GM23338 (cell line): ENCODE data around the gene ZDHHC9. TPM values are rescaled to one million over a fixed set of nuclear protein-coding genes. Genes with fewer than 3 reads are reported as not detected.

Experiments used
- ATAC-seq: fragments of 200-7000 bp; cut with Tn5 transposase; 3 replicates; pipeline ENCODE4 v1.9.1; 2020
- DNase-seq: peaks from one replicate; pipeline ENCODE4 v3.0.0-alpha.2; 2015; ENCODE audit warnings: low spot score
- H2AFZ ChIP-seq: fragments of 200-600 bp; sonication (generic); 2 replicates; pipeline ENCODE4 v1.8.0; 2016; ENCODE audit warnings: antibody characterized with exemption, mild to moderate bottlenecking, moderate library complexity
- H3F3A ChIP-seq: fragments of 200-600 bp; sonication (generic); replicated peaks from 2 replicates; pipeline ENCODE4 v1.8.0; 2017; ENCODE audit warnings: antibody characterized with exemption, mixed run types, low read depth
- H3K27ac ChIP-seq: fragments of 200-600 bp; sonication (generic); 2 replicates; pipeline ENCODE4 v1.6.1; 2016; ENCODE audit warnings: low read depth
- H3K27me3 ChIP-seq: fragments of 200-600 bp; sonication (generic); 2 replicates; pipeline ENCODE4 v1.8.0; 2016; ENCODE audit warnings: mild to moderate bottlenecking, mixed run types, moderate library complexity; ENCODE audit not compliant: insufficient read depth
- H3K36me3 ChIP-seq: fragments of 200-600 bp; sonication (generic); 2 replicates; pipeline ENCODE4 v1.8.0; 2016; ENCODE audit warnings: mild to moderate bottlenecking; ENCODE audit not compliant: insufficient read depth
- H3K4me1 ChIP-seq: fragments of 200-600 bp; sonication (generic); 2 replicates; pipeline ENCODE4 v1.8.0; 2016; ENCODE audit warnings: mild to moderate bottlenecking, moderate library complexity; ENCODE audit not compliant: insufficient read depth
- H3K4me2 ChIP-seq: fragments of 200-600 bp; sonication (generic); 2 replicates; pipeline ENCODE4 v1.7.1; 2017; ENCODE audit warnings: mixed run types
- H3K4me3 ChIP-seq: fragments of 200-600 bp; sonication (generic); 2 replicates; pipeline ENCODE4 v1.6.1; 2016; ENCODE audit warnings: mixed run types
- H3K79me2 ChIP-seq: fragments of 200-600 bp; sonication (generic); replicated peaks from 2 replicates; pipeline ENCODE4 v1.8.0; 2017; ENCODE audit warnings: mild to moderate bottlenecking; ENCODE audit not compliant: insufficient read depth
- H3K9me2 ChIP-seq: fragments of 200-600 bp; sonication (generic); 2 replicates; pipeline ENCODE4 v1.8.0; 2017; ENCODE audit not compliant: insufficient read depth
- H4K20me1 ChIP-seq: fragments of 200-600 bp; sonication (generic); replicated peaks from 2 replicates; pipeline ENCODE4 v1.8.0; 2017; ENCODE audit warnings: mild to moderate bottlenecking; ENCODE audit not compliant: insufficient read depth
- H3K27ac Mint-ChIP-seq: 2 replicates; pipeline ENCODE4 v1.8.0; 2020; ENCODE audit warnings: inconsistent platforms, mild to moderate bottlenecking, moderate library complexity, mixed read lengths
- H3K27me3 Mint-ChIP-seq: 3 replicates; pipeline ENCODE4 v1.8.0; 2022; ENCODE audit warnings: low read depth, mild to moderate bottlenecking, moderate library complexity, mixed read lengths, inconsistent platforms; ENCODE audit not compliant: insufficient read depth, poor library complexity
- H3K36me3 Mint-ChIP-seq: 3 replicates; pipeline ENCODE4 v1.8.0; 2021; ENCODE audit warnings: low read depth, mild to moderate bottlenecking, inconsistent platforms, moderate library complexity, mixed read lengths
- H3K4me1 Mint-ChIP-seq: 3 replicates; pipeline ENCODE4 v1.8.0; 2020; ENCODE audit warnings: mild to moderate bottlenecking, inconsistent platforms, mixed read lengths
- H3K4me3 Mint-ChIP-seq: 3 replicates; pipeline ENCODE4 v1.8.0; 2021; ENCODE audit warnings: moderate library complexity, mild to moderate bottlenecking, inconsistent platforms, mixed read lengths
- H3K9me3 Mint-ChIP-seq: 3 replicates; pipeline ENCODE4 v1.8.0; 2020; ENCODE audit warnings: moderate library complexity, mild to moderate bottlenecking, inconsistent platforms, mixed read lengths
- CREB1 ChIP-seq: fragments of 250-450 bp; sonication (Bioruptor Pico); IDR thresholded peaks from 2 replicates; pipeline ENCODE4 v1.5.0; 2020; ENCODE audit warnings: low read depth, mild to moderate bottlenecking, moderate library complexity
- CTCF ChIP-seq, 2 experiments: fragments of 200-600 bp in 1 of 2; sonication (generic) in 1 of 2; conservative IDR thresholded peaks; 2 replicates each; pipeline versions ENCODE4 v1.5.1 to v1.6.1; 2016 to 2017; ENCODE audit warnings: antibody characterized with exemption in 2 of 2, low read depth in 2 of 2, mild to moderate bottlenecking in 2 of 2, moderate library complexity in 1 of 2
- ETS1 ChIP-seq: IDR thresholded peaks from 2 replicates; pipeline ENCODE4 v1.6.1; 2016; ENCODE audit warnings: antibody characterized with exemption
- EZH2 ChIP-seq: fragments of 200-600 bp; sonication (generic); IDR thresholded peaks from one replicate; pipeline ENCODE4 v1.8.0; 2017; ENCODE audit warnings: antibody characterized with exemption, mild to moderate bottlenecking, low read depth; ENCODE audit not compliant: unreplicated experiment
- EZH2phosphoT487 ChIP-seq: fragments of 200-600 bp; sonication (generic); IDR thresholded peaks from one replicate; pipeline ENCODE4 v1.8.1; 2018; ENCODE audit warnings: antibody characterized with exemption; ENCODE audit not compliant: unreplicated experiment
- JUNB ChIP-seq: IDR thresholded peaks from one replicate; pipeline ENCODE4 v1.6.1; 2016; ENCODE audit warnings: antibody characterized with exemption; ENCODE audit not compliant: unreplicated experiment
- NANOG ChIP-seq: IDR thresholded peaks from 2 replicates; pipeline ENCODE4 v1.6.1; 2016; ENCODE audit warnings: antibody characterized with exemption, borderline replicate concordance
- POLR2AphosphoS5 ChIP-seq: IDR thresholded peaks from 2 replicates; pipeline ENCODE4 v1.6.1; 2016; ENCODE audit warnings: antibody characterized with exemption, low read depth
- REST ChIP-seq: IDR thresholded peaks from one replicate; pipeline ENCODE4 v1.6.1; 2018; ENCODE audit warnings: antibody characterized with exemption; ENCODE audit not compliant: unreplicated experiment
- STAT1 ChIP-seq: IDR thresholded peaks from one replicate; pipeline ENCODE4 v1.6.1; 2016; ENCODE audit warnings: antibody characterized with exemption; ENCODE audit not compliant: unreplicated experiment
- ZNF114 ChIP-seq: fragments of 250-450 bp; sonication (Bioruptor Pico); IDR thresholded peaks from 2 replicates; pipeline ENCODE4 v1.5.0; 2020; ENCODE audit warnings: mild to moderate bottlenecking, moderate library complexity
- ZNF331 ChIP-seq: fragments of 250-450 bp; sonication (Bioruptor Pico); IDR thresholded peaks from 2 replicates; pipeline ENCODE4 v1.5.0; 2020; ENCODE audit warnings: low read depth, mild to moderate bottlenecking, moderate library complexity
- ZNF462 ChIP-seq: fragments of 250-450 bp; sonication (Bioruptor Pico); IDR thresholded peaks from 2 replicates; pipeline ENCODE4 v1.5.0; 2020; ENCODE audit warnings: mild to moderate bottlenecking, moderate library complexity
- polyA plus RNA-seq: library from polyadenylated mRNA; unstranded; fragments of >200 nt; fragmentation: Nextera tagmentation; extraction: Ambion mirVana; gene quantifications from 2 replicates; pipeline ENCODE4 v1.2.1, GENCODE V29; 2016
- total RNA-seq: library from RNA; depleted of rRNA; stranded (reverse); fragments of >200 nt; shearing (Covaris generic); gene quantifications from 2 replicates; pipeline ENCODE4 v1.2.3, GENCODE V29; 2014

The ZDHHC9 gene
- total and polyA plus RNA-seq, 2 experiments from 2014 or later: 14.2 to 17.6 TPM

GRCh38 chrX:129823522-129823921 lies 20.2 kb downstream of the ZDHHC9 start:
- no peaks in the 10 kb centered on the region for H3K27me3 Mint-ChIP-seq
- no peaks in the 10 kb centered on the region for H3K4me1 ChIP-seq
- no peaks in the 10 kb centered on the region for H3F3A ChIP-seq
- H3K9me2 ChIP-seq: no peaks in the 10 kb centered on the region
- H4K20me1 ChIP-seq: no peaks in the 10 kb centered on the region
- no peak for DNase-seq
- no peak overlapping the region for H3K4me3 Mint-ChIP-seq
- no peaks in the 10 kb centered on the region for H3K27me3 ChIP-seq
- no peak overlapping the region for H3K27ac Mint-ChIP-seq
- H2AFZ ChIP-seq: no peak overlapping the region
- no peak overlapping the region for H3K27ac ChIP-seq
- H3K4me2 ChIP-seq: no peak overlapping the region
- H3K36me3 Mint-ChIP-seq: peaks cover 33% of the 10 kb centered on the region
- no peaks in the 10 kb centered on the region for H3K79me2 ChIP-seq
- H3K9me3 Mint-ChIP-seq: no peaks in the 10 kb centered on the region
- H3K36me3 ChIP-seq: no peaks in the 10 kb centered on the region
- TF ChIP-seq NANOG (no peak), ZNF114 (no peak), ETS1 (no peak), REST (no peak), EZH2 (no peak), ZNF462 (CRISPR knock-in tag) (no peak), JUNB (no peak), CTCF (conservative IDR thresholded peaks at IDR 0.05; ENCODE audit: low read depth in 2 of 2) (no peak), POLR2AphosphoS5 (no peak), CREB1 (CRISPR knock-in tag) (no peak), STAT1 (no peak), EZH2phosphoT487 (no peak), ZNF331 (CRISPR knock-in tag) (no peak)
- ATAC-seq: no peak
- peaks cover 4% of the 10 kb centered on the region; the same call in 1 of the 3 replicates for H3K4me1 Mint-ChIP-seq
- H3K4me3 ChIP-seq: no peak overlapping the region
